Stimulated activated CD8-positive, alpha-beta memory T cell treated with anti-CD3 and anti-CD28 coated beads, Interleukin-2, amount 100 ng/mL, for 48 hours (primary cell): Measurements from ENCODE around the gene SSH2.
"Not testable (repeated sequence)": the region's sequence is repeated elsewhere in the genome, so short reads cannot be mapped to it uniquely, and the experiment has no call there.

Experiments used
- DNase-seq, 2 donors: peaks; one replicate each; pipeline ENCODE4 v3.0.0-alpha.2; 2020; ENCODE audit warnings: low read depth in 2 of 2

SSH2 gene

DNA sequence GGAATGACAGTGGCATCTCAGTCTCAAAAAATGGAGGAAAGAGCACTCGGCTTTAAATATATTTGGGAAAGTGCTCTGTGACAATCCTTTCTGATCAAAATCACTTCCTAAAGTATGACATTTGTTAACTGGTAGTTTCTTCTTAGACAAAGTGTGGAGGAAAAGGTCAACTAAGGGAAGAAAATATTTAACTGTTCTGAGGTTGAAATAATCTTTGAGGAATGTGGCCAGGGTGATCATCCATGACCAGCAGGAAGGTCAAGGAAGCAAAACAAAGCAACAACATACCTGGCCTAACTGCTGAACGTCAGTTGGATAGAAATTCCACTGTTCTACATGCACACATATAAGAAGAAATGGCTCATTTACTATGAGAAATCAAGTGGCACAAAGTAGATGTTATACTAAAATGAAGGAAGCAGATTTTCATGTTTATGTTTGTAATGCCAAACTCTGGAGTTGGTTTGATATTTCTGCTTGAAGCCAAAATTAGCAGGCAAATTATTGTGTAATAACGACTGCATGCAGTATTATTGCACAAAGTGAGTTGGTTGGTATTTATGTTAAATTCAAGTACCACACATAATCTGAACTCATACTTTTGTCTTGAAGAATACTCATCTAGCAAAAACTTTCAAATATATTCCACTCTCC, 220.0 kb downstream of the SSH2 start:
- no peak for DNase-seq

- DNase-seq, result no peak
These were observed 222.8 kb downstream of the SSH2 start for GRCh38 chr17:29707212-29707571.

GRCh38 chr17:29706045-29706431, 224.0 kb downstream of the SSH2 start:
- DNase-seq, result no peak

DNA sequence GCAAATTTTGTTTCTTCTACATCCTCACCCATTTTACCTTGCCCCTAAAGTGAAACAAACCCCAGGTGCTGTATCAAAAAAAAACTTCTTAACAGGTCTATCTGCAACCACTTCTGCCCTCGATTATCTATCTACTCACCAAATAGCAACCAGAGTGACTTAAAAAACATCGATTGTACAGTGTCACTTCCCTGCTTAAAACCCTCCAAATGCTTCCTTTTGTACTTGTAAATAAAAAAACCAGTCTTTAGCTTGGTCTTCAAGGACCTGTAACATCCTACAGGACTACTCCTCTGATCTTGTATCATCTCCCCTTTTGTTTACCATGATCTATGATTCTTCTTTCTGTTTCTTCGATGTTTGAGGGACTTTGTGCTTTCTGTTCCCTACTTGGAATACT, 224.6 kb downstream of the SSH2 start:
- DNase-seq, result no peak

GRCh38 chr17:29699283-29699682, 230.7 kb downstream of the SSH2 start:
- no peak for DNase-seq

- no peak for DNase-seq
These were observed 231.2 kb downstream of the SSH2 start for GRCh38 chr17:29698837-29699236.

DNA sequence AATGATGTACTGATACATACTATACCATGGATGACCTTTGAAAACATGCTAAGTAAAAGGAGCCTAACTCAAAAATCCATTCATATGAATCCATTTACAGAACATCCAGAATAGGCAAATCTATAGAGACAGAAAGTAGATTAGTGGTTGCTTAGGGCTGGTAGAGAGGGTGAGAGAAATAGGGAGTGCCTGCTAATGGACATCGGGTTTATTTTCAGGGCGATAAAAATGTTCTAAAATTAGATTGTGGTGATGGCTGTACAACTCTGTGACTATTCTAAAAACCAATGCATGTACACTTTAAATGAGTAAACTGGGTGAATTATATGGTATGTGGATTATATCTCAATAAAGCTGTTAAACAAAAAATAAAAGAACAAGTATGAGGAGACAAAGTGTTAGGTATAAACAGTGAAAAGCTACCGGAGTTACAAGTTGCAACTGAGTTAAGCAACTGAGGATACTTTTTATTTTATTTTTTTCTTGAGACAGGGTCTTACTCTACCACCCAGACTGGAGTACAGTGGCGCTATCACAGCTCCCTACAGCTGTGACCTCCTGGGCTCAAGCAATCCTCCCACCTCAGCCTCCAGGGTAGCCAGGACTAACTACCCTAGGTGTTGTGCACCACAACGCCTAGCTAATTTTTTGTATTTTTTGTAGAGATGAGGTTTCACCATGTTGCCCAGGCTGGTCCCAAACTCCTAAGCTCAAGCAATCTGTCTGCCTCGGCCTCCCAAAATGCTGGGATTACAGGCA, 231.8 kb downstream of the SSH2 start:
- no peak for DNase-seq

DNA sequence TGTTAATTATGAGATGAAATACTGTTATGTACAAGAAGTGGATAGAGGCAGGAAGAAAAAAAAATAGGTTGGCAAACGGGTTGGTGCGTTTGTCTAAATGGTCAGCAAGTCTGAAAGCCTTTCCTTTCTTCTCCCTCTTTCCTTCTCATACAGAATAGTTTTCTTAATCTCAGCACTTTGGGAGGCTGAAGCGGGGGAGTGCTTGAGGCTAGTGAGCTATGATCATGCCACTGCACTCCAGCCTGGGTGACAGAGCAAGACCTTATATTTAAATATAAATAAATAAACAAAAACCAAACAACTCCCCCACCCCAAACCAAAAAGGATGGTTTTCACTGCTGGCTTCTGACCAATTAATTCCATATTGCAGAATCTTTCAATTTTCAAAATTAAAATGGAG, 232.7 kb downstream of the SSH2 start:
- no peak for DNase-seq

DNA sequence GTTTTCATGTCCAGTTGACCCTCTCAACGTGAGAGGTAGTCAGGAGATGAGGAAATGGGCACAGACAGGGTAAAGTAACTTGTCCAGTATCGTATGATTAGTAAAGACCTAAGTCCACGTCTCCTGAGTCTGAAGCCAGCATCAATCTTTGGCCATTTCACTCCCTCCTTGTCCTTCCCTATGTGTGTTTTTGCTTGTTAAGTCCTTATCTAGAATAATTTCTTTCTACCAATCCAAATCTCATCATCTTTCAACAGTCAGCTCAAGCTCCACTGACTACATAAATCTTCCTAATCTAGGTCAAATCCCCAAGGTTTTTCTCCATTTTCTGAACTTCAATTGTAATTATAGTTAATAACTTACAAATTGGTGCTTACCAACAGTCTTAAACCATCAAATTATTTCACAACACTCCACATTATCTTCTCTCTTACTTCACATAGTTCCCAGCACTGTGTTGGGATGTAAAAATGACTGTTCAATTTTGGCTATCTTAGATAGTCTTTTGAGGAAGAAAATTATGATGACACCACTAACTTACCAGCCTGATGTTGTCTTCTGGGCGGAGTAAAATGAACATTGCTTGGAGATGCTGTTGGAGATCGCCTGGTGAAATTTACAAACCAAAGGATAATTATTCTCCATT, 235.0 kb downstream of the SSH2 start:
- DNase-seq, result no peak

GRCh38 chr17:29693751-29694150, 236.3 kb downstream of the SSH2 start:
- DNase-seq, result no peak

GRCh38 chr17:29687596-29687995, 242.4 kb downstream of the SSH2 start:
- no peak for DNase-seq

DNA sequence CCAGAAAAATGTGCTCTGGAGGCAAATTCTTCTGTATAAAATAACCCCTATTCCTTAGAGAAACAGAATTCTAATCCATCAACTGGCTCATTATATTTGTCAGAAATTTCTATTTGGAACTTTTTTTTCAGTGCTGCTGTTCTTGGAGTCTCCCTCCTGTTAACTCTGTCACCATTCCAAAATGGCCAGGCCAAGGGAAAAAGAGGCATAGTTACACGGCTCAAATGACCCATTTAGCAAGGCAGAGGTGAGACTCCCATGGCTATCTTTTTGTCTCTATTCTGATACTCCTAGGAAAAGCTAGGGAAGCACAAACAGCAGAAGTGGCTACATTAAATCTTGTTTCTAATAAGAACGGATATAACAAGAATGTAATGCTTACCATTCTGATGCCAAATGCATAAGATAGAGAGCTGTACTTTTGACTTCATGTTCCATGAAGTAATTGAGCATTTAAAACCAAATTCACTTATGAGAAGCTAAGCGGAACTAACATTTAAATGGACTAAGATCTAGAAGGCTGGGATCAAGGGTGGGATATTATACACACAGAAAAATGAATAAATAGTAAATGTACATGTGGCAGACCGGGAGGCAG, 242.9 kb downstream of the SSH2 start:
- DNase-seq, result no peak

GRCh38 chr17:29683481-29683880, 246.5 kb downstream of the SSH2 start:
- DNase-seq, result no peak

DNA sequence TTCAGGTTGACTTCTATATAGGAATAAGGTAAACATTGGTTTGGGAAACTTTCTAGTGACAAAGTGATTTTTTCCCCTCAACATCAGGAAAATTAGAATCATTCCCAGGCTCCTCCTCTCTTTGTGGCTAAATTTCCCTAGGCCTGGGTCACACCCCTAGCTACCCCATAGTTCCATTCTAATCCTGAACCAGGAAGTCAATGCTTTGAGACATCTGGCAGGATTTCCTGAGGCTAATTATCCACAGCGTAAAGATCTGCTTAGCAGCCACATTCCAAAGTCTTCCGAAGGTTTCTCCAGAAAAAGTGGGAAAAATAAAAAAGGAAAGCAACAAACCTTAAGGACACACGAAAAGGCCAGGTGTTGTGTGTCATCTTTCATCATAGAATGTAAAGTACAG, 247.0 kb downstream of the SSH2 start:
- no peak for DNase-seq

DNA sequence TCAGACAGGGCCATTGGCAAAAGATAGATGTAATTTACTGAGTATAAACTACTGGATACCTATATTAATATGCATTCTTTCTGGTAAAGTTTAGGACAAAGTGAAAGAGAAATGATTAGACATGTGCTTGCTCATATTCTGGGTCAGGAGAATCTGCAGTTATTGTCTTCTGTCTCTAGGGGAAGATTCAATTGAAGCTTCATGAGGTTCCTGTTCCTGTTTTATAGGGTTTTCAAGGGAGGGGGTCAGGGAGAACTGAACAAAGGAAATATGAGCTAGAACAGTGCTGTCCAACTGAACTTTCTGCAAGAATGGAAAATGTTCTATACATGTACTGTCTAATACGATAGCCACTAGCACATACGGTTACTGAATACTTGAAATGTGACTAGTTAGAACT, 248.0 kb downstream of the SSH2 start:
- no peak for DNase-seq

DNA sequence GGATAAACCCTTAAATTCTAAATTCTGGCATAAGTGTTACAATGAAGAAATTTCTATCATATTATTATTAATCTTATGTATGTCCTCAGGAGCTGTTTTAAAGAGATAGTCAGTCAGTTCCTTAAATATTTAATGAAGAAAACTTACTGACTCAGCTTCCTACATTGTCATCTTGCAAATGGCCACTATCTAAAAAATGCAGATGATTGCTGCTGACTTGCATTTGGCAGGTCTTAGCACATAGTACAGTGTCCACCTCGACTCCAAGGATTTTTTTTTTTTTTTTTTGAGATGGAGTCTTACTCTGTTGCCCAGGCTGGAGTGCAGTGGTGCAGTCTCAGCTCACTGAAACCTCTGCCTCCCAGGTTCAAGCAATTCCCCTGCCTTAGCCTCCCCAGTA, 252.2 kb downstream of the SSH2 start:
- DNase-seq, result no peak

DNA sequence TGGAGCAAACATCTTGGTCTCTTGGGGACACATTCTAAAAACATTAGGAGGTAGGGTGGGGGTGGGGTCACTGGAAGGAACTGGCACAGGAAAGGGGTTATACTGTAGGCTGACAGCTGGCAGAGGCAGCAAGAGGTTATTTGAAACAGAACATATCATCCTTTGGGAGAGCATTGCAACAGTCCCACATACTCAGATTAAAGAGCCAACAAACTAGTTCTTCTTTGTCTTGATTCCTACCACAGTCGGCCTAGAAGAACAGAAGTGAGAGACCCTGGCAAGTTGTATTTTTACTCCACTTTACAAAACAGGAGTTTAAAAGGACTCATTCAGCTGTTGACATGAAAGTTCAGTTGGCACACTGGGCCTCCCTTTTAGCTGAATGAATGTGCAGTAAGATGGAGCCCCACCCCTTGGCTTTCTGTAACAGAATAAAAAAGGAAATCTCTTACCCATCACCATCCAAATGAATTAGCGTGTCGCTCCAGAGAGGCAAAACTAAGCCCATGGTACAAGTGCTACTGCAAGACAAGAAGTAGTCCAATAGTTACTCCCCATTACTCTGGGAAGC, 252.7 kb downstream of the SSH2 start:
- DNase-seq, result no peak

GRCh38 chr17:29675961-29676360, 254.1 kb downstream of the SSH2 start:
- DNase-seq, result not testable (repeated sequence)

GRCh38 chr17:29674281-29674680, 255.7 kb downstream of the SSH2 start:
- DNase-seq, result no peak

GRCh38 chr17:29671661-29672060, 258.4 kb downstream of the SSH2 start:
- DNase-seq, result no peak

- no peak for DNase-seq
These were observed 260.8 kb downstream of the SSH2 start for GRCh38 chr17:29669266-29669665.

DNA sequence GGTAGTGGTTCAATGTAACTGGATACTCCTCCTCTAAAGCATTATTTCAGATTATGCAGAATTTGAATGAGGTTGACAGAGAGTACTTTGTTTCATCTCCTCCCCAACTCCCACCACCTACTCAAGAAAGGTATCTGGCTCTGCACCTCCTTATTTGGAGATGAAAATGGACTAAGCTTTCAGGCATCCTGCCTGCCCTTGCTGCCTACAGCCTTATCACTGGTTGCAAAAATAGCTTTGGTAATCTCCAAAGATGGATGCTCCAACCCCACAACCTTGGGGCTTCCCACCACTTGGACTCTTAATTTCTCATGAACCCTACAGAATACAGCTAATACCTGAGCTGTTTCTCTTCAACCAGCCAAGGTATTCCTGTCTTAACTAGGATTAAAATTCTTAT, 262.1 kb downstream of the SSH2 start:
- DNase-seq, result no peak

- DNase-seq, result no peak
These were observed 264.6 kb downstream of the SSH2 start for GRCh38 chr17:29665481-29665810.
